ENCODE results near the gene ARHGAP9. TPM values are rescaled to one million over a fixed set of nuclear protein-coding genes. Genes with fewer than 3 reads are reported as not detected.

Gene ARHGAP9
- total RNA-seq, 1 experiment from 2014 or later, result 3.6 TPM

DNA sequence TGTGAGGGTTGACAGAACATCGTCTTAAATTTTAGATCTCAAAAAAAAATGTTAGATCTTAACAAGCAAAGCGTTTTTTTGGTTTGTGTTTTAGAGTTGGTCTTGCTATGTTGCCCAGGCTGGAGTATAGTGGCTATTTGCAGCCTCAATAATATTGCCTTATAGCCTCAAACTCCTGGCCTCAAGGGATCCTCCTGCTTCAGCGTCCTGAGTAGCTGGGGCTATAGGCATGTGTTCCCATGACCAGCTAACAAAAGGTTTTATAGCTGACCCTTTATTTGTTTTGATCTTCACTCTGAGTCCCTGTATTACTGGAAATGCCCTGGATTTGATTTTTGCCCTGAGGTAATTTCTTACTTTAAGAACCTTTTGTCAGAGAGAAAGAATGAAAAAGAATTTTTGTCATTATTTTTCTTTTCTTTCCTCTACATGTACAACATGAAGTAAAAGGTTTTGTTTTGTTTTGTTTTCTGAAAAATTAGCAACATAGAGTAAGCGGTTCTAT lies 39.9 kb downstream of the ARHGAP9 start (continued):
- TF ChIP-seq, protein P1, sequence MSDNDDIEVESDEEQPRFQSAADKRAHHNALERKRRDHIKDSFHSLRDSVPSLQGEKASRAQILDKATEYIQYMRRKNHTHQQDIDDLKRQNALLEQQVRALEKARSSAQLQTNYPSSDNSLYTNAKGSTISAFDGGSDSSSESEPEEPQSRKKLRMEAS (CRISPR knock-in tag; IDR thresholded peaks at IDR 0.05), result no peak
- TF ChIP-seq, protein P2, sequence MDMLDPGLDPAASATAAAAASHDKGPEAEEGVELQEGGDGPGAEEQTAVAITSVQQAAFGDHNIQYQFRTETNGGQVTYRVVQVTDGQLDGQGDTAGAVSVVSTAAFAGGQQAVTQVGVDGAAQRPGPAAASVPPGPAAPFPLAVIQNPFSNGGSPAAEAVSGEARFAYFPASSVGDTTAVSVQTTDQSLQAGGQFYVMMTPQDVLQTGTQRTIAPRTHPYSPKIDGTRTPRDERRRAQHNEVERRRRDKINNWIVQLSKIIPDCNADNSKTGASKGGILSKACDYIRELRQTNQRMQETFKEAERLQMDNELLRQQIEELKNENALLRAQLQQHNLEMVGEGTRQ (CRISPR knock-in tag; IDR thresholded peaks at IDR 0.05), result no peak
- no peak for TF ChIP-seq FOXK1 (CRISPR knock-in tag; IDR thresholded peaks at IDR 0.05)
- TF ChIP-seq, protein P3, sequence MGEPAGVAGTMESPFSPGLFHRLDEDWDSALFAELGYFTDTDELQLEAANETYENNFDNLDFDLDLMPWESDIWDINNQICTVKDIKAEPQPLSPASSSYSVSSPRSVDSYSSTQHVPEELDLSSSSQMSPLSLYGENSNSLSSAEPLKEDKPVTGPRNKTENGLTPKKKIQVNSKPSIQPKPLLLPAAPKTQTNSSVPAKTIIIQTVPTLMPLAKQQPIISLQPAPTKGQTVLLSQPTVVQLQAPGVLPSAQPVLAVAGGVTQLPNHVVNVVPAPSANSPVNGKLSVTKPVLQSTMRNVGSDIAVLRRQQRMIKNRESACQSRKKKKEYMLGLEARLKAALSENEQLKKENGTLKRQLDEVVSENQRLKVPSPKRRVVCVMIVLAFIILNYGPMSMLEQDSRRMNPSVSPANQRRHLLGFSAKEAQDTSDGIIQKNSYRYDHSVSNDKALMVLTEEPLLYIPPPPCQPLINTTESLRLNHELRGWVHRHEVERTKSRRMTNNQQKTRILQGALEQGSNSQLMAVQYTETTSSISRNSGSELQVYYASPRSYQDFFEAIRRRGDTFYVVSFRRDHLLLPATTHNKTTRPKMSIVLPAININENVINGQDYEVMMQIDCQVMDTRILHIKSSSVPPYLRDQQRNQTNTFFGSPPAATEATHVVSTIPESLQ (CRISPR knock-in tag; IDR thresholded peaks at IDR 0.05), result no peak

DNA sequence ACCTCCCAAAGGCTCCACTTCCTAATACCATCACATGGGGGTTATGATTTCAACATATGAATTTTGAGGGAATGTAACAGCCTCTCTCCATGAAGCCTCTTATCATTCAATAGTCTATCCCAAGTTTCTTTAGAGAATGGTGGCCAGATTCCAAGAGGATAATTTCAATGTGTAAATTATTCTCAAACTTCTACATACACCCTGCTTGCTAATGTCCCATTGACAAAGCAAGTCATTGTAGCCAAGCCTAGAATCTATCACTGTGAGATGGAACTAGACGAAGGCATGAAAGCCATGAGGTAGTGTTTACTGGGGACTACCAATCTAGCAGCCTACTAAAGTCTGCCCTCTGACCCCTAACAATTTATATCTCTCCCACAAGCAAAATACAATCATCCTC lies 41.3 kb downstream of the ARHGAP9 start:
- CTCF ChIA-PET, result no interaction called here
- DNase-seq (ENCODE audit: low spot score) (no peak), ATAC-seq (no peak)
- Mint-ChIP-seq H3K9me3 (peaks cover 12% of the 10 kb centered on the region), H3K4me1 (no peaks in the 10 kb centered on the region; the same call in none of the 2 replicates), H3K36me3 (peaks cover 10% of the 10 kb centered on the region), H3K27ac (no peak overlapping the region), H3K27me3 (ENCODE audit: low read depth) (peaks cover 9% of the 10 kb centered on the region), H3K4me3 (no peak overlapping the region)
- POLR2A ChIA-PET, result no interaction called here
- TF ChIP-seq ZNF263 (CRISPR knock-in tag; IDR thresholded peaks at IDR 0.05; ENCODE audit: low read depth), result no peak
- TF ChIP-seq, protein P4, sequence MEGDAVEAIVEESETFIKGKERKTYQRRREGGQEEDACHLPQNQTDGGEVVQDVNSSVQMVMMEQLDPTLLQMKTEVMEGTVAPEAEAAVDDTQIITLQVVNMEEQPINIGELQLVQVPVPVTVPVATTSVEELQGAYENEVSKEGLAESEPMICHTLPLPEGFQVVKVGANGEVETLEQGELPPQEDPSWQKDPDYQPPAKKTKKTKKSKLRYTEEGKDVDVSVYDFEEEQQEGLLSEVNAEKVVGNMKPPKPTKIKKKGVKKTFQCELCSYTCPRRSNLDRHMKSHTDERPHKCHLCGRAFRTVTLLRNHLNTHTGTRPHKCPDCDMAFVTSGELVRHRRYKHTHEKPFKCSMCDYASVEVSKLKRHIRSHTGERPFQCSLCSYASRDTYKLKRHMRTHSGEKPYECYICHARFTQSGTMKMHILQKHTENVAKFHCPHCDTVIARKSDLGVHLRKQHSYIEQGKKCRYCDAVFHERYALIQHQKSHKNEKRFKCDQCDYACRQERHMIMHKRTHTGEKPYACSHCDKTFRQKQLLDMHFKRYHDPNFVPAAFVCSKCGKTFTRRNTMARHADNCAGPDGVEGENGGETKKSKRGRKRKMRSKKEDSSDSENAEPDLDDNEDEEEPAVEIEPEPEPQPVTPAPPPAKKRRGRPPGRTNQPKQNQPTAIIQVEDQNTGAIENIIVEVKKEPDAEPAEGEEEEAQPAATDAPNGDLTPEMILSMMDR (IDR thresholded peaks at IDR 0.05), result no peak

DNA sequence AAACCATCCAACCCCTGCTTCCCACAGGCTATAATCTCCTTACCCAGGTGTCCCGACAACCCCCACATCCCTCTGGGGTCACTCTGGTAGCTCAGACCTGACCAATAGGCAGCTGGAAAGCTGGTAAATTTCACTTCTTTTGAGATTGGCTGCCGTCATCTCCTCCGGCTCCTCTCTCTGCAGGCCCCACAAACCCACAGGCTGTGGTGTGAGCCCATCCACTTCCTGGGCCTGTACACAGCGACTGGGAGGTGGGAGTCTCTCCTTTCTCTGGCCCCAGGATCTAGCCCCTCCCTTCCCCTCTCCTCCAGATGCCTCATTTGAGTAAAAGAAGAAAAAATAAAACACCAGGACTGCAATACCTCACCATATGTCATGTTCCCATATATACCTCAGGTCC lies 44.4 kb downstream of the ARHGAP9 start:
- CTCF ChIA-PET, result interaction anchor here (0.8 to 4.1 kb wide), 5 partner anchors 10 to 192 kb away, joined by 3 to 18 read pairs (median 7); partner anchors contain the start of genes GLI1 and INHBE
- no peak for ATAC-seq
- H3K4me1 Mint-ChIP-seq, result peaks cover 9% of the 10 kb centered on the region
- POLR2A ChIA-PET, result interaction anchor here (0.7 to 2.0 kb wide), 2 partner anchors 20 to 400 kb away, joined by 4 to 7 read pairs; partner anchors contain the start of gene INHBE
- no peak overlapping the region for H3K4me3 Mint-ChIP-seq
- H3K27ac Mint-ChIP-seq, result no peak overlapping the region
- no peaks in the 10 kb centered on the region; the same call in 1 of the 2 replicates for H3K27me3 Mint-ChIP-seq (ENCODE audit: low read depth)
- no peak for DNase-seq (ENCODE audit: low spot score)
- H3K9me3 Mint-ChIP-seq, result no peaks in the 10 kb centered on the region
- H3K36me3 Mint-ChIP-seq, result no peaks in the 10 kb centered on the region
- TF ChIP-seq, protein P5, sequence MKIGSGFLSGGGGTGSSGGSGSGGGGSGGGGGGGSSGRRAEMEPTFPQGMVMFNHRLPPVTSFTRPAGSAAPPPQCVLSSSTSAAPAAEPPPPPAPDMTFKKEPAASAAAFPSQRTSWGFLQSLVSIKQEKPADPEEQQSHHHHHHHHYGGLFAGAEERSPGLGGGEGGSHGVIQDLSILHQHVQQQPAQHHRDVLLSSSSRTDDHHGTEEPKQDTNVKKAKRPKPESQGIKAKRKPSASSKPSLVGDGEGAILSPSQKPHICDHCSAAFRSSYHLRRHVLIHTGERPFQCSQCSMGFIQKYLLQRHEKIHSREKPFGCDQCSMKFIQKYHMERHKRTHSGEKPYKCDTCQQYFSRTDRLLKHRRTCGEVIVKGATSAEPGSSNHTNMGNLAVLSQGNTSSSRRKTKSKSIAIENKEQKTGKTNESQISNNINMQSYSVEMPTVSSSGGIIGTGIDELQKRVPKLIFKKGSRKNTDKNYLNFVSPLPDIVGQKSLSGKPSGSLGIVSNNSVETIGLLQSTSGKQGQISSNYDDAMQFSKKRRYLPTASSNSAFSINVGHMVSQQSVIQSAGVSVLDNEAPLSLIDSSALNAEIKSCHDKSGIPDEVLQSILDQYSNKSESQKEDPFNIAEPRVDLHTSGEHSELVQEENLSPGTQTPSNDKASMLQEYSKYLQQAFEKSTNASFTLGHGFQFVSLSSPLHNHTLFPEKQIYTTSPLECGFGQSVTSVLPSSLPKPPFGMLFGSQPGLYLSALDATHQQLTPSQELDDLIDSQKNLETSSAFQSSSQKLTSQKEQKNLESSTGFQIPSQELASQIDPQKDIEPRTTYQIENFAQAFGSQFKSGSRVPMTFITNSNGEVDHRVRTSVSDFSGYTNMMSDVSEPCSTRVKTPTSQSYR (CRISPR knock-in tag; IDR thresholded peaks at IDR 0.05), result no peak
- TF ChIP-seq, protein P6, sequence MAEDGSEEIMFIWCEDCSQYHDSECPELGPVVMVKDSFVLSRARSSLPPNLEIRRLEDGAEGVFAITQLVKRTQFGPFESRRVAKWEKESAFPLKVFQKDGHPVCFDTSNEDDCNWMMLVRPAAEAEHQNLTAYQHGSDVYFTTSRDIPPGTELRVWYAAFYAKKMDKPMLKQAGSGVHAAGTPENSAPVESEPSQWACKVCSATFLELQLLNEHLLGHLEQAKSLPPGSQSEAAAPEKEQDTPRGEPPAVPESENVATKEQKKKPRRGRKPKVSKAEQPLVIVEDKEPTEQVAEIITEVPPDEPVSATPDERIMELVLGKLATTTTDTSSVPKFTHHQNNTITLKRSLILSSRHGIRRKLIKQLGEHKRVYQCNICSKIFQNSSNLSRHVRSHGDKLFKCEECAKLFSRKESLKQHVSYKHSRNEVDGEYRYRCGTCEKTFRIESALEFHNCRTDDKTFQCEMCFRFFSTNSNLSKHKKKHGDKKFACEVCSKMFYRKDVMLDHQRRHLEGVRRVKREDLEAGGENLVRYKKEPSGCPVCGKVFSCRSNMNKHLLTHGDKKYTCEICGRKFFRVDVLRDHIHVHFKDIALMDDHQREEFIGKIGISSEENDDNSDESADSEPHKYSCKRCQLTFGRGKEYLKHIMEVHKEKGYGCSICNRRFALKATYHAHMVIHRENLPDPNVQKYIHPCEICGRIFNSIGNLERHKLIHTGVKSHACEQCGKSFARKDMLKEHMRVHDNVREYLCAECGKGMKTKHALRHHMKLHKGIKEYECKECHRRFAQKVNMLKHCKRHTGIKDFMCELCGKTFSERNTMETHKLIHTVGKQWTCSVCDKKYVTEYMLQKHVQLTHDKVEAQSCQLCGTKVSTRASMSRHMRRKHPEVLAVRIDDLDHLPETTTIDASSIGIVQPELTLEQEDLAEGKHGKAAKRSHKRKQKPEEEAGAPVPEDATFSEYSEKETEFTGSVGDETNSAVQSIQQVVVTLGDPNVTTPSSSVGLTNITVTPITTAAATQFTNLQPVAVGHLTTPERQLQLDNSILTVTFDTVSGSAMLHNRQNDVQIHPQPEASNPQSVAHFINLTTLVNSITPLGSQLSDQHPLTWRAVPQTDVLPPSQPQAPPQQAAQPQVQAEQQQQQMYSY (CRISPR knock-in tag; IDR thresholded peaks at IDR 0.05), result no peak
- TF ChIP-seq, protein P7, sequence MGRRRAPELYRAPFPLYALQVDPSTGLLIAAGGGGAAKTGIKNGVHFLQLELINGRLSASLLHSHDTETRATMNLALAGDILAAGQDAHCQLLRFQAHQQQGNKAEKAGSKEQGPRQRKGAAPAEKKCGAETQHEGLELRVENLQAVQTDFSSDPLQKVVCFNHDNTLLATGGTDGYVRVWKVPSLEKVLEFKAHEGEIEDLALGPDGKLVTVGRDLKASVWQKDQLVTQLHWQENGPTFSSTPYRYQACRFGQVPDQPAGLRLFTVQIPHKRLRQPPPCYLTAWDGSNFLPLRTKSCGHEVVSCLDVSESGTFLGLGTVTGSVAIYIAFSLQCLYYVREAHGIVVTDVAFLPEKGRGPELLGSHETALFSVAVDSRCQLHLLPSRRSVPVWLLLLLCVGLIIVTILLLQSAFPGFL (CRISPR knock-in tag; IDR thresholded peaks at IDR 0.05; ENCODE audit: borderline replicate concordance), result no peak
- no peak for TF ChIP-seq RORB (CRISPR knock-in tag; IDR thresholded peaks at IDR 0.05)
- TF ChIP-seq, protein P8, sequence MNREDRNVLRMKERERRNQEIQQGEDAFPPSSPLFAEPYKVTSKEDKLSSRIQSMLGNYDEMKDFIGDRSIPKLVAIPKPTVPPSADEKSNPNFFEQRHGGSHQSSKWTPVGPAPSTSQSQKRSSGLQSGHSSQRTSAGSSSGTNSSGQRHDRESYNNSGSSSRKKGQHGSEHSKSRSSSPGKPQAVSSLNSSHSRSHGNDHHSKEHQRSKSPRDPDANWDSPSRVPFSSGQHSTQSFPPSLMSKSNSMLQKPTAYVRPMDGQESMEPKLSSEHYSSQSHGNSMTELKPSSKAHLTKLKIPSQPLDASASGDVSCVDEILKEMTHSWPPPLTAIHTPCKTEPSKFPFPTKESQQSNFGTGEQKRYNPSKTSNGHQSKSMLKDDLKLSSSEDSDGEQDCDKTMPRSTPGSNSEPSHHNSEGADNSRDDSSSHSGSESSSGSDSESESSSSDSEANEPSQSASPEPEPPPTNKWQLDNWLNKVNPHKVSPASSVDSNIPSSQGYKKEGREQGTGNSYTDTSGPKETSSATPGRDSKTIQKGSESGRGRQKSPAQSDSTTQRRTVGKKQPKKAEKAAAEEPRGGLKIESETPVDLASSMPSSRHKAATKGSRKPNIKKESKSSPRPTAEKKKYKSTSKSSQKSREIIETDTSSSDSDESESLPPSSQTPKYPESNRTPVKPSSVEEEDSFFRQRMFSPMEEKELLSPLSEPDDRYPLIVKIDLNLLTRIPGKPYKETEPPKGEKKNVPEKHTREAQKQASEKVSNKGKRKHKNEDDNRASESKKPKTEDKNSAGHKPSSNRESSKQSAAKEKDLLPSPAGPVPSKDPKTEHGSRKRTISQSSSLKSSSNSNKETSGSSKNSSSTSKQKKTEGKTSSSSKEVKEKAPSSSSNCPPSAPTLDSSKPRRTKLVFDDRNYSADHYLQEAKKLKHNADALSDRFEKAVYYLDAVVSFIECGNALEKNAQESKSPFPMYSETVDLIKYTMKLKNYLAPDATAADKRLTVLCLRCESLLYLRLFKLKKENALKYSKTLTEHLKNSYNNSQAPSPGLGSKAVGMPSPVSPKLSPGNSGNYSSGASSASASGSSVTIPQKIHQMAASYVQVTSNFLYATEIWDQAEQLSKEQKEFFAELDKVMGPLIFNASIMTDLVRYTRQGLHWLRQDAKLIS (CRISPR knock-in tag; IDR thresholded peaks at IDR 0.05; ENCODE audit: borderline replicate concordance), result no peak
- TF ChIP-seq NR2C2 (CRISPR knock-in tag; IDR thresholded peaks at IDR 0.05), result no peak
